DOHH2 (cell line): ENCODE measurements around the gene NELFB.

Experiments
- H3F3A ChIP-seq: fragments of 200-600 bp; sonication (generic), shearing (Covaris generic); 2 replicates; pipeline ENCODE4 v1.6.0; 2016; ENCODE audit warnings: antibody characterized with exemption, mild to moderate bottlenecking; ENCODE audit not compliant: control insufficient read depth, insufficient read depth
- H3K27ac ChIP-seq: fragments of 200-600 bp; sonication (generic); 2 replicates; pipeline ENCODE4 v1.5.1; 2014; ENCODE audit warnings: low read depth, mild to moderate bottlenecking, low read length, moderate library complexity
- H3K27me3 ChIP-seq: fragments of 200-600 bp; sonication (generic); 2 replicates; pipeline ENCODE4 v1.6.1; 2014; ENCODE audit warnings: mild to moderate bottlenecking, low read length, mixed read lengths; ENCODE audit not compliant: control insufficient read depth
- H3K36me3 ChIP-seq: fragments of 200-600 bp; sonication (generic); 2 replicates; pipeline ENCODE4 v1.6.1; 2014; ENCODE audit warnings: mild to moderate bottlenecking, low read length, moderate library complexity, mixed read lengths; ENCODE audit not compliant: control insufficient read depth
- H3K4me1 ChIP-seq: fragments of 200-600 bp; sonication (generic); 2 replicates; pipeline ENCODE4 v1.6.1; 2014; ENCODE audit warnings: mild to moderate bottlenecking, low read length, mixed read lengths; ENCODE audit not compliant: control insufficient read depth
- H3K4me2 ChIP-seq: fragments of 200-600 bp; sonication (generic); 2 replicates; pipeline ENCODE4 v1.6.0; 2014; ENCODE audit warnings: mild to moderate bottlenecking, low read length, moderate library complexity
- H3K4me3 ChIP-seq: fragments of 200-600 bp; sonication (generic); 2 replicates; pipeline ENCODE4 v1.5.1; 2014; ENCODE audit warnings: mild to moderate bottlenecking, low read length, mixed read lengths
- H3K79me2 ChIP-seq: fragments of 200-600 bp; sonication (generic); 2 replicates; pipeline ENCODE4 v1.6.1; 2014; ENCODE audit warnings: mild to moderate bottlenecking, low read length, mixed read lengths; ENCODE audit not compliant: control insufficient read depth
- H3K9me2 ChIP-seq: fragments of 200-600 bp; sonication (generic); replicated peaks from 2 replicates; pipeline ENCODE4 v1.6.1; 2014; ENCODE audit warnings: mild to moderate bottlenecking, low read length, mixed read lengths; ENCODE audit not compliant: control insufficient read depth
- H3K9me3 ChIP-seq: fragments of 200-600 bp; sonication (generic); 2 replicates; pipeline ENCODE4 v1.6.1; 2014; ENCODE audit warnings: antibody characterized with exemption, low read length, mixed read lengths; ENCODE audit not compliant: control insufficient read depth, insufficient read depth
- H4K20me1 ChIP-seq: fragments of 200-600 bp; sonication (generic); 2 replicates; pipeline ENCODE4 v1.6.0; 2014; ENCODE audit warnings: low read depth, mild to moderate bottlenecking, antibody characterized with exemption, low read length, moderate library complexity; ENCODE audit not compliant: control insufficient read depth, insufficient read depth
- EZH2phosphoT487 ChIP-seq: fragments of 200-600 bp; sonication (generic); IDR thresholded peaks from 2 replicates; pipeline ENCODE4 v1.6.1; 2017; ENCODE audit warnings: borderline replicate concordance, mild to moderate bottlenecking, antibody characterized with exemption, low read length, moderate library complexity, mixed read lengths
- TF ChIP-seq, protein P1 (sequence below): fragments of 200-600 bp; sonication (generic); IDR thresholded peaks from one replicate; pipeline ENCODE4 v1.5.1; 2014; ENCODE audit warnings: antibody characterized with exemption, mild to moderate bottlenecking, low read depth, low read length; ENCODE audit not compliant: poor library complexity, severe bottlenecking

NELFB gene

DNA sequence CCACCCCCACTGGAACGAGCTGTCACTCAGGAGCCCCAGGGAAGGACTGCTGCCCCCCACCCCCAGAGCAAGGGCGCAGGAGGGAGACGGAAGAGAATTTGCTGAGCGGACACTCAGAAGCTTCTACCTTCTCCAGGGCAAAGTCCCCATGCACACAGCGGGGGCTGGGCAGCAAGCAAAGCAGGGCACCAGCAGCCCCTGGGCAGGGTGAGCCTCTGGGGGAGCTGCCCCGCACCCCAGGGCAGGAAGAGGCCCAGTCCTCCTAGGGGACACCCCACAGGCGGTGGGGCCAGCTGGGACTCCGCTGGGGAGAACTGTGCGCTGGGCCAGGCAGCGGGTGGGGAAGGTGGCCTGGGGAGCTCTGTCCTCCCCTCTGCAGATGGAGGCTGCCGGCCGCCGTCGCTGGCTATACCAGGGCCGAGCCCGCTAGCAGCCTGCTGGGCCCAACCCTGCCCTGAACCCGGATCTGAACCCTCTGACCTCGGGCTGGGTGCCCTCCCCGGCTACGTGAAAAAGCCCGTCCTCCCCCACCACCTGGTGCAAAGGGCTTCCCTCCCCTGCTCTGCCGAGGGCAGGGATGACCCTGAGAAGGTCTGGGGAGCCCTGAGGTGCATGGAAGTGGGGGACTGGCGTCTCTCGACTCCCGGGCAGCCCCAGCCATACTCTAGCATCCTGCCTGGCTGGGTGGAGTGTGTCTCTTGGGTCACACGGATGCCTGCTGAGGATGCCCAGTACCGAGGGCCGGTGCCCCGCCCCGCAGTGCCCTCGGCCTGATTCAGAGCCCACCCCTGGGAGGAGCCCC lies 25.0 kb upstream of the NELFB start:
- H3K4me2 ChIP-seq = no peak overlapping the region

DNA sequence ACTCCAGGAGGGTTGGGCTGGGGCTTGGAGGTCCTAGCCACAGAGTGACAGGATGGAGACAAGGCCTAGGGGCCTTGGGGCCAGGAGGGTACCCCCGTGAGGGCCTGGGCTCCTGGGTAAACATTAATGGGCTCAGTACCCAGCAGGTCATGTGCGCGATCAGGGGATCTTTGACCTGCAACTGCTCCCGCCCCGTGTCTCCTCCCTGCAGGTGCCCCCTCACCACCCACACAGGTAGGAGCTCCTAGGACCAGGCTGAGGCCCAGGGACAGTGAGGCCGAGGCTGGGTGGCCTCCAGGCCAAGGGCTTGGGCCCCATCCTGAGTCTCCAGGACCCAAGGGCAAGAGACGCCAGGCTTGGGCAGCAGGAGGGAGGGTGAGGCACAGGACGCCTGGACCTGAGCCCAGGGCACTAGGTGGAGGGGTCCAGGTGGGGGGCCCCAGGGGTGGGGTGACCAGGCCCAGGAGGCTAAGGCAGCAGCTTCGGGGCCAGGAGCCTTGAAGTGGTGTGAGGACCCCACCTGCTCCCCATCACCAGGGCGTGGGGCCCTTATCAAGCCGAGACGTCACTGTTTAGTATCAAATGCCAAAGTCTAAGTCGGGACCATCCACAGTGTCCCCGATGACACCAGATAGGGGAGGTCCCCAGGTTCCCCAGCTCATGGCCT lies 24.3 kb upstream of the NELFB start, which contains the start of gene SLC34A3:
TSS of gene SLC34A3 (plus strand) at position 197 of the 667 bp plus-strand sequence. CDS start 802 bp downstream, outside the sequence.
- TF ChIP-seq, protein P1, sequence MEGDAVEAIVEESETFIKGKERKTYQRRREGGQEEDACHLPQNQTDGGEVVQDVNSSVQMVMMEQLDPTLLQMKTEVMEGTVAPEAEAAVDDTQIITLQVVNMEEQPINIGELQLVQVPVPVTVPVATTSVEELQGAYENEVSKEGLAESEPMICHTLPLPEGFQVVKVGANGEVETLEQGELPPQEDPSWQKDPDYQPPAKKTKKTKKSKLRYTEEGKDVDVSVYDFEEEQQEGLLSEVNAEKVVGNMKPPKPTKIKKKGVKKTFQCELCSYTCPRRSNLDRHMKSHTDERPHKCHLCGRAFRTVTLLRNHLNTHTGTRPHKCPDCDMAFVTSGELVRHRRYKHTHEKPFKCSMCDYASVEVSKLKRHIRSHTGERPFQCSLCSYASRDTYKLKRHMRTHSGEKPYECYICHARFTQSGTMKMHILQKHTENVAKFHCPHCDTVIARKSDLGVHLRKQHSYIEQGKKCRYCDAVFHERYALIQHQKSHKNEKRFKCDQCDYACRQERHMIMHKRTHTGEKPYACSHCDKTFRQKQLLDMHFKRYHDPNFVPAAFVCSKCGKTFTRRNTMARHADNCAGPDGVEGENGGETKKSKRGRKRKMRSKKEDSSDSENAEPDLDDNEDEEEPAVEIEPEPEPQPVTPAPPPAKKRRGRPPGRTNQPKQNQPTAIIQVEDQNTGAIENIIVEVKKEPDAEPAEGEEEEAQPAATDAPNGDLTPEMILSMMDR = no peak
- no peak for TF ChIP-seq EZH2phosphoT487
- H3K36me3 ChIP-seq = no peaks in the 10 kb centered on the region
- H4K20me1 ChIP-seq = no peaks in the 10 kb centered on the region
- no peaks in the 10 kb centered on the region for H3K79me2 ChIP-seq
- no peak within 1 kb of the TSS for H3K4me3 ChIP-seq
- no peak within 1 kb of the TSS for H3K4me2 ChIP-seq
- H3K4me1 ChIP-seq = peaks cover 26% of the 10 kb centered on the region
- H3K9me2 ChIP-seq = no peaks in the 10 kb centered on the region
- H3K9me3 ChIP-seq = no peaks in the 10 kb centered on the region
- H3K27ac ChIP-seq = no peak within 1 kb of the TSS
- H3K27me3 ChIP-seq = peaks cover 13% of the 10 kb centered on the region
- no peaks in the 10 kb centered on the region for H3F3A ChIP-seq

More for the DNA sequence above, 25.0 kb upstream of the NELFB start:
- Histone ChIP-seq H3K4me1 (peaks cover 23% of the 10 kb centered on the region), H3K4me3 (no peak overlapping the region), H3K27me3 (peaks cover 13% of the 10 kb centered on the region), H3F3A (no peaks in the 10 kb centered on the region), H3K79me2 (no peaks in the 10 kb centered on the region), H4K20me1 (no peaks in the 10 kb centered on the region), H3K36me3 (no peaks in the 10 kb centered on the region), H3K9me3 (no peaks in the 10 kb centered on the region), H3K9me2 (no peaks in the 10 kb centered on the region), H3K27ac (no peak overlapping the region)
- no peak for TF ChIP-seq EZH2phosphoT487
- TF ChIP-seq, protein P1 = no peak

DNA sequence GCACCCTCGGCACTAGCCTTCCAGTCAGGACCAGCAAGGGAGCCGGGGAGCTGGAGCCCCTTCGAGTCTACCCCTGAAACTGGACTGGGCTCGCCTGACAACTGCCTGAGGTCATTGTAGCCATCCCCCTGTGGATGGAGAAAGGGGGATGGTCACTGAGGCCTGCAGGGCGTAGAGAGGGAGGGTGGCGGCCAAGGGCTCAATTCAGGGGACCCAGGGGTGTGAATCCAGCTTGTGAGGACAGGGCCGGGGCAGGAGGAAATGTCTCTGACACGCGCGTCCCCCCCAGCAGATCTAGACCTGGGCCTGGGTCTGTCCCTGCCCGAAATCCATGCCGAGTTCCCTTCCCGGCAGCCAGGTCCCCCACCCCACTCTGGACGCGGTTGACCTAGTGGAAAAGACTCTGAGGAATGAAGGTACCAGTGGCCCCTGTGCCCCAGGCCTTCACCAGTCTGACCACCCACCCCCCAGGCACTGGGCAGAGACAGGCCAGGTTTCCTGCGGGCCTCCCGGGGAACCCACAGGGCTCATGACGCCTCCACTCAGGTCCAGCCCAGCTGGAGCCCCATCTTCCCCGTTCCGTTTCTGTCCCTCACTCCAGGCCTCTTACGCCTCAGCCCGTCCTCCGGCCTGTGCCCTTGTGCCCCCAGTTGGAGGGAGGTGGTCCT lies 23.6 kb upstream of the NELFB start:
- no peaks in the 10 kb centered on the region for H3K79me2 ChIP-seq

More for the DNA sequence above, 23.6 kb upstream of the NELFB start:
- Histone ChIP-seq H3K4me1 (peaks cover 33% of the 10 kb centered on the region), H3K4me2 (no peak overlapping the region), H3K4me3 (no peak overlapping the region), H3K9me3 (no peaks in the 10 kb centered on the region), H3K36me3 (no peaks in the 10 kb centered on the region), H3K27me3 (peaks cover 13% of the 10 kb centered on the region), H4K20me1 (no peaks in the 10 kb centered on the region), H3K27ac (no peak overlapping the region), H3F3A (no peaks in the 10 kb centered on the region), H3K9me2 (no peaks in the 10 kb centered on the region)
- no peak for TF ChIP-seq EZH2phosphoT487
- TF ChIP-seq, protein P1 = no peak
